NOMO-1 treated with DMSO at 0.1 percent for 48 hours (cell line): ENCODE measurements around the gene RPP25L.
"Not testable (repeated sequence)": the region's sequence is repeated elsewhere in the genome, so short reads cannot be mapped to it uniquely, and the experiment has no call there.

Experiments used
- DNase-seq: peaks from one replicate; lab custom pipeline; 2025; ENCODE audit not compliant: unreplicated experiment; lab: John Stamatoyannopoulos, UW

The RPP25L gene, protein sequence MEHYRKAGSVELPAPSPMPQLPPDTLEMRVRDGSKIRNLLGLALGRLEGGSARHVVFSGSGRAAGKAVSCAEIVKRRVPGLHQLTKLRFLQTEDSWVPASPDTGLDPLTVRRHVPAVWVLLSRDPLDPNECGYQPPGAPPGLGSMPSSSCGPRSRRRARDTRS

DNA sequence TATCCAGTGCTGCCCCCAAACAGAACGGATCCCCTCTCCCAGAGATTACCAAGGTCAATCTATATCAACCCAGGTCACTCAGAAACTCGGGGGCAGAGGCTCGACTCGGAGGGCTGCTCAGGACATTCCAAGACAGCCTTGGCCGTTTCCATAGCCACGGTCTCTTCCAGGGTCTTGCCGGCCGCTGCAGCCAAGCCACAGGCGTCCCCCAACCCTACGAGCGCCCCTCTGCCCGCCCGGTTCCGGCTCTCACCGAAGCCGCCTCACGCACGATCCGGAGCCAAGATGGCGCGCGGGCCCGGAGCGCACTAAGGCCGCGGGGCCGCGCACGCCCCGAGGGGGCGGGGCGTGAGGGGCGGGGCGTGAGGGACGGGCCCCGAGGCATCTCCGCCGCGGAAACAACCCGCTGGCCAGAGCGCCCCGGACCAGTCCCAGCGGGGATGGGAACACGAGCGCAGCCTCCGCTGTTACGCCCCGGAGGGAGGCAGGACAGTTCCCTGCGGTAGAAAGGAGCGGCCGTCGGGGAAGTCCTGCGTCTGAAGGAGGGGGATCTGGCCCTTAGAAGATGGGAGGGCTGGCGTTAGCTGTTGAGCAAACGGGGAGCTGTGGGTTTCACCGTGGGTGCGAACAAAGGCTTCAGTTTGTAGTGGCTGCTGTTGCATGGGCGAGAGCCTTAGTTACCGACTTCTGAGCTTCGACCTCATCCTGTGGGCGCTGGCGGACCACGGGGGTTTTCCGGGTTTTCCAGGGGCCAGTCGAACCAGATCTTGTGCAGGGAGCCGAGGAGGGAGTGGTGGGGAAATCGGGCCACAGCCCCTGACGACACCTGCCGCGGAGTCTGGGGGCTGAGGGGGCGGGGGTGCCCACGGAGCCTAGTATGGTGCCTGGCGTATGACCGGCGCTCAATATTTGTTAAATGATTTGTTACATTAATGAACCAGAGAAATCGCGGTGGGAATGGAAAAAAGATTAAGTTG is at the start of gene RPP25L:
Gene RPP25L, minus strand, starts transcription at position 287 of the 977 bp plus-strand sequence. CDS start 801 bp downstream, outside the sequence.
- peak; percentile 77 for DNase-seq

DNA sequence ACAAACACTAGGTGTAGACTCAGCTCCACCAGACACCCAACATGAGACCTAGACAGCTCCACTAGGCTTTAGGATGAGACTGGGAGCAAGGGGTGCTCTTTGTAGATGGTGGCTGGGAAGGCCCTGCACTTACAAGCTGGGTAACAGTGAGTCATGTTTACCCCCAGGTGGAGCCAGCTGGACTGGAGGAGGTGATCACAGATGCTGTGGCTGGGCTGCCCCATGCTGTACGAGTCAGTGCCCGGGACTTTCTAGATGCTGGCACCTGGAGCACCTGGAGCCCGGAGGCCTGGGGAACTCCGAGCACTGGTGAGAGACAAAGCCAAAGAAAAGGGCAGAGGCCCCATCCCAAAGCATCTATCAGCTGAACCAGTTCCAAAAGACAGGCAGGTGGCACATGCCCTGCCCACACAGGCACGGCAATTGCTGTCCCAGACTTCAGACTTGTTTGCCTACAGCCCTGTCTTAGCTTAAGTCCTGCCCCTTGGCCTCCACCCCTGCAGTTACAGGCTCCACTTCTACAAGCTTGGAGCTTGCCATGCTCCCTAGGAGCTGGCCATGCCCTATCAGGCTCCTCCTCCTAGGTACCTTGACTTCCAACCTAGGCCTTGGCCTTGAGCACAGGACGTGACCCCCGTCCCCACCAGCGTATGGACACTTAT is 47.8 kb upstream of the RPP25L start:
- no peak for DNase-seq

DNA sequence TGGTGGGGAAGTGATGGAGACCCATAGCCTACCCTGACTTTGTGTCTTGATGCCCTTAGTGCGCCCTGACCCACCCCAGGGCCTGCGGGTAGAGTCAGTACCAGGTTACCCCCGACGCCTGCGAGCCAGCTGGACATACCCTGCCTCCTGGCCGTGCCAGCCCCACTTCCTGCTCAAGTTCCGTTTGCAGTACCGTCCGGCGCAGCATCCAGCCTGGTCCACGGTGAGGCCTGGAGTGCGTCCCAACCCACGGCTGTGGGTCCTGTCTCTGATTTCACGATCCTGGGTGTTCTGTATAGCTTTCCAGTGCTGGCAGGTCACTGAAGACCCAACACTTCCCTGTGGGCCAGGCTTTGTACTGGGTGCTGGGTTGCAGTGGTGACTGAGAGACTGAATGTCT is 46.6 kb upstream of the RPP25L start:
- DNase-seq = no peak

DNA sequence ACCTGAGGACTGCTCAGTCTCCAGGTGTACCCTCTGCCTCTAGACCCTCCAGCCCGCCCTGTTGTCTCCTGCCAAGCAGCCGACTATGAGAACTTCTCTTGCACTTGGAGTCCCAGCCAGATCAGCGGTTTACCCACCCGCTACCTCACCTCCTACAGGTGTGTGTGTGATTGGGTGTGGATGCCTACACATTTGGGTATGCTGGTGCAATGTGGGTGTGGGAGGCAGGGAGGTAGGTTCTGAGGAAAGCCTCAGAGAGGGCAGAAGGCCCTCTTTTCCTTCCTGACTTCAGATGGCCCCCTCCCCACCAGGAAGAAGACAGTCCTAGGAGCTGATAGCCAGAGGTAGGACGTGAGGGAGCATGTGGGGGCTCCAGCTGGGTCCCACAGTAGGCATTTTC is 45.1 kb upstream of the RPP25L start:
- DNase-seq = no peak

DNA sequence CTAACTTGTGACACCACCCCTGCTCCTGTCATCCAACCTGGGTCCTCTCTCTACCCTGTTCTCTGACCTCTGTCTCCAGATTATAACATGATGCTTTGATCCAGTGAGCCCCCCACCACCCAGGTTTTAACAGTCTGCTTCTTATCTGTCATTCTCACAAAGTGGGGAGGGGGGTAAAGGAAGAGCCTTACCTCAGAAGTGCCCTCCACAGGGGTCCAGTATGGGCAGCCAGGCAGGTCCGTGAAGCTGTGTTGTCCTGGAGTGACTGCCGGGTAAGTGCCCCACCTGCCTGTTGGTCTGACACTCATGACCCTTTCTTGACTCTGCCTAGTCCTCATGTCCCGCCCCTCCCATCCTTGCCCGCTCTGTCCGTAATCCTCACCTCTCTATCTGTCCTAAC is 43.5 kb upstream of the RPP25L start:
- DNase-seq = no peak

DNA sequence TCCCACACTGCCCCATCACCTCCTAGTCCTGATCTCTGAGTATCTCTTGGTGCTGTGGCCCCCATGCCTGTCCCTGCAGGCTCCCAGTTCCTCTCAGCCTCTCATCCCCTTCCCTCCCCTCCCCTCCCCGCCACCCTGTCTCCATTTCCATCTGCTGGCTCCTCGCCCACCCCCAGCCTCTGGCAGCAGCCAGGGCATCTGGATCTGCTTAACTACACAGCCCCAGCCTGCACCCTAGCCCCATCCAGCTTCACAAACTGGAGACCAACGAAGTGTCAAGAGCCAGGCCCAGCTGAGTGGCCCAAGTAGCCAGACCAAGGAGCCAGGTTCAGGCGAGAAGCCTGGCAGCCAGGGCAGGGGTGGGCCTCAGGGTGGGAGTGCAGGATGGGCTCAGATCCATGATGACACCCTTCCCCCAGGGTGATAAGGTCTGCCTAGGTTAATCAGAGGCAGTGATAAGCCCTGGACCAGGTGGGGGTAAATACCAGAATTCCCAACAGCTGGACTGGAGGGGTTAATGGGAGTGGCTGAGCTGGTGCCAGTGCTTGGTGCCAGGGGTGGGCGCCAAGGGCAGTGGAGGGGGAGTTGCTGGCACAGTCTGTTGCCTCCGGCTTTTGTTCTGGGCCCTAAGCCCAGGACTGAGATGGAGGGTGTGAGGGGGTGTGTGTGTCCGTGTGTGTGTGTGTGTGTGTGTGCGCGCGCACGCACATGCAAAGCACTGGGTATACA is 42.6 kb upstream of the RPP25L start:
- DNase-seq = no peak

DNA sequence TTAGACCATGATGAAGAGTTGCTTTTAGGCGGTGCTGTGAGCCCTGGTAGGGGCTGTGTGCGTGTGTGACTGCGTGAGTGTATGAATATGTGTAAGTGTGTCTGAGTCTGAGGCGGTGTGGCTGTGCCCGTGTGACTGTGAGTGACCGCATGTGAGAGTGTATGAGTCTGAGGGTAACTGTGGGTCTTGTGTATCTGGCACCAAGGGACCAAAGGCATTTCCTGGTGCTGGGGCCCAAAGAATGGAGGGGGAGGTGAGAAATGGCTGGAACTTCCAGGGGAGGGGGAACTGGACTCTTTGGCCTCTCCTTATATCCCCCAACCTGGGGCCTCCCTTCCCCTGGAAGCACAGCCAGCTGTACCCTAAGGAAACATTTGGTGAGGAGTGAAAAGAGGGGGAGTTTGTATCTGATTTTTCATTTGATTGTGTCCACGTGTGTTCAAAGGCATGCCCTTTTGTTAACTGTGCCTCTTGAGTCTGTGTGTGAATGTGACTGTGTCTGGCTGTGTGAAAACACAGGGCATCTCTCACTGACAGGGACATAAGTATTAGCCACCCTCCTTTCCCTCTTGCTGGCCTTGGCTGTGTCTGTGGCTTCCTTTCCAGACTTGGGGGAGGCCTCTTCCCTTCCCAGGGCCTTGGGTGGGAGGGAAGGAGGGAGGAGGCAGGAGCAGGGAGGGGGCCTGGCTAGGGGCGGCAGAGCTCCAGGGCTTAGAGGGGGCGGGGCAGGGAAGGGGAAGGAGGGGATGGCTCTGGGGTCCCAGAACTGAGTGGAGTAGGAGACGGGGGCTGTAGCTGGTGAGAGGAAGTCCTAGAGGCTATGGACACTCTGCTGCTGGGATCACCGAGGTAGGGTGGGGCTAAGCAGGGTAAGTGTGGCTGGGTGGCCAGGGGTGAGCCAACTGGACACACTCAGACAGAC is 41.5 kb upstream of the RPP25L start:
- no peak for DNase-seq

DNA sequence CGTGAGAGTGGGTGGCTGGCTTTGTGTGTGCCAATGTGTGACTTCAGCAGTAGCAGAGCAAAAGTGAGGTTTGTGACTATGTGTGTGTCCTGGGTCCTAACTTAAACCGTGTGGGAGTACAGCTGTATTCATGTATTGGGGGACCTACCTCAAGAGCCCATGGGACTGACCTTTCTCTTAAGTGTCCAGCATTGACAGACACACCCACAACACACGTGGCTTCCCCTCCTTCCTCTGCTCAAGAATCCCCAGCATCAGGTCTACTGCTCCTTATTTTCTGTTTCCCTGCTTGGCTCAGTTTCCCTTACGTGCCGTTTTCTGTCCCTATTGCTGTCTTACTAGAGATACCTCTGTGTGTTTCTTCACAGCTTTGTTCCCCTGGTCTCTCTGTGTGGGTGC is 40.7 kb upstream of the RPP25L start:
- no peak for DNase-seq

DNA sequence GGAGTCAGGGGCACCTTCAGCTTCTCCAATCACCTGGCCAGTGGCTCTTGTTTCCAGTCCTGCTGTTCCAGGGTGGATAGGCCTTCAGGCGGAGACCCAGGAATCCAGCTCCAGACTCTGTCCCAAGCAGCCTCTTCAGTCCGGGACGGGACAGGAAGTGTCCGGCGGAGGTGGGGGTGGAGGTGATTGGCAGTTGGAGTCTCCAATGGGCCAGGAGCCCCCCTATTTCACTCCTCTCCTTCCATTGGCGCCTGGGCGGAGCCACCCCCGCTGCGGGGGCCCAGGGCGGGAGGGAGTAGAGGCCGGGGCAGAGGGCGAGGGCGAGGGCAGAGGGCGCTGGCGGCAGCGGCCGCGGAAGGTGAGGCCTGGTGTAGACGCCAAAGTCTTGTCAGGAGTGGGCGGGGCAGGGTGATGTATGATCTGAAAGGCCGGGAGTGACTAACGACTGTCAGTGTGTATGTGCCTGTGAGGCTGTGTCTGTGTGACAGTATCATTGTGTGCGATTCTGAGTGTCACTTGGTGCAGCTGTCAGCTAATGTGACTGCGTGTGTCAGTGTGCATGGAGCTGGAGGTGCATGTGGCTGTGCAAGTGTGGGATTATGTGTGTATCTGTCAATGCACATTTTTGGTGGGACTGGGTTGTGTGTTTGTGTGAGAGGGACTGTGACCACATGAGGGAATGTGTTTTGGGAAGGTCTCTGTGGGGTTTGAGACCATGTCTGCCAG is 40.1 kb upstream of the RPP25L start, which contains the start of gene IL11RA:
Gene IL11RA, plus strand, starts transcription at position 310 of the 726 bp plus-strand sequence. CDS start 3,033 bp downstream, outside the sequence.
- peak; percentile 95 for DNase-seq

DNA sequence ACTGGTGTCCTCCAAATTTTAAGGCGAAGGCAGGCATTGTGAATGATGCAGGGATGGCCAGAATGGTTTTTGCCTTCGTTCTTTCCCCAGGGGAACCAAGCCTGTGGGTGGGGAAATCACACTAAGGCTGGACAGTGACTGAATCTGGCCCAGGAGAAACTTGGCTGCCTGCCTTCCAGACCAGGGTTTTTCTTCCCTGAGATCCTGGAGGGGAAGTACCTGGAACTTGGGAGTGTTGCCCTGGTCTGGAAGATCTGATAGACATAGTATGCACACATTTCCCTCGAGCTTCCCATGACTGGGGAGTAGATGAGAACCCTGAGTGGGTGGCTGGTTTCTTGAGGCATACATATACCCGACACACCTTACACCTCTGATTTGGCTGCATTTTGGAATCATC is 39.4 kb upstream of the RPP25L start:
- no peak for DNase-seq

DNA sequence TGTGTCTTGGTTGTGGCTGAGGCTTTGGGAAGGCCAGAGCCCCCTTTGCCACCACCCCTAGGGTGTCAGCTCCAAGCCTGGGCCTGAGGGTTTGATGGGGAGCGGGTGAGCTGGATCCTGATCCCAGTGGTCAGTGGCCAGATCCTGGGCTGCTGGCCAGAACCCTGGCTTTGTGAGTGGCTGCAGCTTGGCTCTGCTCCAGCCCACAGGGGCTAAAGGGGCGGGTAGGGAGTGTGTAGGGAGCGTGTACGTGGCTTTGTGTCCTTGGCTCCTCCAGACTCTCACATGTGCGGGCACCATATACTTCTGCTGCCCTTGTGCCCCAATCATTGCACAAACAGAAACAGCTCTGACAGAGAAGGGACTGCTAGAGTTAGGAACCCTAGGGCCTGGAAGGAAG is 38.9 kb upstream of the RPP25L start:
- no peak for DNase-seq

DNA sequence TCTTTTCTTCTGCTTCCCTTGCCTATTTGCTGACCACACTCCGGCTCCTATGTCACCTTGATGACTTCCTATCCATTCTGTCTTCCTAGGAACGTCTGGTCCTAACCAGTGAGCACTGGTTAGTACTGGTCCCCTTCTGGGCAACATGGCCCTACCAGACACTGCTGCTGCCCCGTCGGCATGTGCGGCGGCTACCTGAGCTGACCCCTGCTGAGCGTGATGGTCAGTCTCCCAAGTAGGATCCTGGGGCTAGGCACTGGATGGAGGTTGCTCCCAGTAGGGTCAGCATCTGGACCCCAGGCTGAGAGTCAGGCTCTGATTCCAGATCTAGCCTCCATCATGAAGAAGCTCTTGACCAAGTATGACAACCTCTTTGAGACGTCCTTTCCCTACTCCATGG is 36.8 kb upstream of the RPP25L start:
- DNase-seq = no peak

DNA sequence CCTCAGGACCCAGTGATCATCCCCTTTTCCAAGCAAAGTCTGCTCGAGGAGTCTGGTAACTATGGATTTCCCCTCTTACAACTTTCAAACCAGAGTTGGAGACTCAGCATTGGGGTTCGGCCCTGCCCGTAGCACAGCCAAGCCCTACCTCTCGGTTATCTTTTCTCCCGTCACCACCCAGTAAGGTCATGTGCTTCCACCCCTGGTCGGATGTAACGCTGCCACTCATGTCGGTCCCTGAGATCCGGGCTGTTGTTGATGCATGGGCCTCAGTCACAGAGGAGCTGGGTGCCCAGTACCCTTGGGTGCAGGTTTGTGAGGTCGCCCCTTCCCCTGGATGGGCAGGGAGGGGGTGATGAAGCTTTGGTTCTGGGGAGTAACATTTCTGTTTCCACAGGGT is 35.8 kb upstream of the RPP25L start:
- no peak for DNase-seq

DNA sequence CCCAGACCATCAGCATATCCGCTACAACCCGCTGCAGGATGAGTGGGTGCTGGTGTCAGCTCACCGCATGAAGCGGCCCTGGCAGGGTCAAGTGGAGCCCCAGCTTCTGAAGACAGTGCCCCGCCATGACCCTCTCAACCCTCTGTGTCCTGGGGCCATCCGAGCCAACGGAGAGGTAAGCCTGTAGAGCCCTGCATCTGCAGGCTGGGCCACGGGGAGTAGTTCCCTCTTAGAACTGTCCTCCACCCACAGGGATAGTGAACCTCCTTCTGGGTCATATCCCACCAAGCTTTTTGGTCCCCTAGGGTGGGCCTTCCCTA is 35.1 kb upstream of the RPP25L start:
- DNase-seq = no peak

DNA sequence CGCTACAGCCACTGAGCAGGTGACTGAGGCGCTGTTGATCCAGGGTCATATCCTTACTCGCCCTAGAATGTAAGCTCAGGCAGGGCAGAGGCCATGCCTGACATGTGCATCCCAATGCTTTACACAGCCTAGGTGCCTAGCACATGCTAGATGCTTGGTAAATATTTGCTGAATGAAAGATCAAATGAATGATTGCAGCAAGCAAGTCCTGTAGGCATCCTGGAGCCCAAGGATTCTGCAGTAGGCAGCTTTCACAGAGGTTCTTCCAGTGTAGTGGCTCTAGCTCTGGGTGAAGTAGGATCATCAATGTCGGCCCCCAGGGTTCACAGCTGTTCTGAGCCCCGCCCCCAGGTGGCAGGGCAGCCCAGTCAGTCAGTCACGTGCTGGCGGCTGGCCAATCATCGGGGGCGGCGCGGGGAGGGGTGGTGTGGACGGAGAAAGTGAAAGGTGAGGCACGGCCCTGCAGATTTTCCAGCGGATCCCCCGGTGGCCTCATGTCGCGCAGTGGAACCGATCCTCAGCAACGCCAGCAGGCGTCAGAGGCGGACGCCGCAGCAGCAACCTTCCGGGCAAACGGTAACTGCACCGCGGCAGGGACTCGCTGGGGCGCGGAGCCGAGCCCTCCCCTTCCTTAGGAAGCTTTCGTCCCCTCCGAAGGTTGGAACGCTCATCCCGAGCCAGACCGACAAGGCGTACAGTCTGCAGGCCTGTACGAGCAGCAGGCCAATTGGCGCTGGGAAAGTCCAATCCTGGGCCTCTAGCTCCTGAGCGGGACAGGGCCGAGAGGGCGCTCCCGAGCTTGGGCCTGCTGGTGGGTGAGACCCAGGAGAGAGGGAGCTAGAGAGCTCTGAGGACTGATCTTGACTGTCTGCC is 34.5 kb upstream of the RPP25L start, which contains the start of gene GALT:
Gene GALT, plus strand, starts transcription at position 465 of the 873 bp plus-strand sequence. Its CDS starts 30 bp downstream, at position 495.
- DNase-seq = peak; percentile 95

DNA sequence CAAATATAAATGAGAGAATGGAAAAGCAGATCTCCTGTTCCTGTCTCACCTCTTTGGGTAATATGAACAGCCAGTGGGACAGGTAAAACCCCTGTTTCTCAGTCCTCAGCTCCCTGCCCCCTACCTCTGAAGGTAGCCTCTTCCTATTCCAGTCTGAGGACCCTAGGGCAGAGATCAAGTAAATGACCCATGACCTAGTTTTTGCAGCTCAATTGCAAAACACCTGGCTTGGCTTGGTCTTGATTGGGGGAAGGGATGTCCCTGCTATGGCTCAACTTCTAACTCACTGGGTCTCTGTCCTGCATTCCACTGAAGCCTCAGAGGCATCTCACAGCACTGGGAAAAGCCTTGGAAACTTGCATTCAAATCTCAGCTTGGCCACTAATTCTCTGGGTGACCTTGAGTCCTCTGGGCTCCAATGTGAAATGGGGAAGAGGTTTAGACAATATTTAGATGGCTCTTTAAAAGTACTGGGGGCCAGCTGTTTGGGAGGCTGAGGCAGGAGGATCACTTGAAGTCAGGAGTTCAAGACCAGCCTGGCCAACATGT is 32.9 kb upstream of the RPP25L start:
- DNase-seq = no peak

DNA sequence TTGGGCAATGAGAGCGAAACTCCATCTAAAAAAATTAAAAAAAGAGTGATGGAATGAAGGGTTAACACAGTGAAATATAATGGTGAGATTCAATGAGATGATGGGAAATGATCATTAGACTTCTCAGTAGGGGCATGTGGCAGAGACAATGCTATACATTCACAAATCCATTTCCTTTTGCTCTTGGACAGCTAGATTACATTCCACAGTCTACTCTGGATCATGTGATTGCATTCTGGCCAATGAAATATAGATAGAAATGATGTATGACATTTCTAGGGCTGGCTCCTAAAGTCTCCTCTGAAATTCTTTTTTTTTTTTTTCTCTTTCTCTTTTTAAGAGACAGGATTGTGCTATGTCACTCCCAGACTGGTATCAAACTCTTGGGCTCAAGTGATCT is 30.8 kb upstream of the RPP25L start:
- no peak for DNase-seq

DNA sequence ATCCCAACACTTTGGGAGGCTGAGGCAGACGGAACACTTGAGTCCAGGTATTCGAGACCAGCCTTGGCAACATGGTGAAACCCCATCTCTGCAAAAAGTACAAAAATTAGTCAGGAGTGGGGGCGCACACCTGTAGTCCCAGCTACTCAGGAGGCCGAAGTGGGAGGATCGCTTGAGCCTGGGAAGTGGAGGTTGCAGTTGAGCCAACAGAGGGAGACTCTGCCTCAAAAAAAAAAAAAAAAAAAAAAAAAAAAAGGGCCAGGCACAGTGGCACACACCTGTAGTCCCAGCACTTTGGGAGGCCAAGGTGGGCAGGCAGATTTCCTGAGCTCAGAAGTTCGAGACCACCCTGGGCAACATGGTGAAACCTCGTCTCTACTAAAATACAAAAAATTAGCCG is 27.4 kb upstream of the RPP25L start:
- not testable (repeated sequence) for DNase-seq
